HK-2 (cell line): ENCODE measurements around the gene ALDH4A1.

Experiments used
- DNase-seq: peaks from one replicate; pipeline ENCODE4 v3.0.0-alpha.2; 2018; ENCODE audit not compliant: unreplicated experiment

ALDH4A1 gene

DNA sequence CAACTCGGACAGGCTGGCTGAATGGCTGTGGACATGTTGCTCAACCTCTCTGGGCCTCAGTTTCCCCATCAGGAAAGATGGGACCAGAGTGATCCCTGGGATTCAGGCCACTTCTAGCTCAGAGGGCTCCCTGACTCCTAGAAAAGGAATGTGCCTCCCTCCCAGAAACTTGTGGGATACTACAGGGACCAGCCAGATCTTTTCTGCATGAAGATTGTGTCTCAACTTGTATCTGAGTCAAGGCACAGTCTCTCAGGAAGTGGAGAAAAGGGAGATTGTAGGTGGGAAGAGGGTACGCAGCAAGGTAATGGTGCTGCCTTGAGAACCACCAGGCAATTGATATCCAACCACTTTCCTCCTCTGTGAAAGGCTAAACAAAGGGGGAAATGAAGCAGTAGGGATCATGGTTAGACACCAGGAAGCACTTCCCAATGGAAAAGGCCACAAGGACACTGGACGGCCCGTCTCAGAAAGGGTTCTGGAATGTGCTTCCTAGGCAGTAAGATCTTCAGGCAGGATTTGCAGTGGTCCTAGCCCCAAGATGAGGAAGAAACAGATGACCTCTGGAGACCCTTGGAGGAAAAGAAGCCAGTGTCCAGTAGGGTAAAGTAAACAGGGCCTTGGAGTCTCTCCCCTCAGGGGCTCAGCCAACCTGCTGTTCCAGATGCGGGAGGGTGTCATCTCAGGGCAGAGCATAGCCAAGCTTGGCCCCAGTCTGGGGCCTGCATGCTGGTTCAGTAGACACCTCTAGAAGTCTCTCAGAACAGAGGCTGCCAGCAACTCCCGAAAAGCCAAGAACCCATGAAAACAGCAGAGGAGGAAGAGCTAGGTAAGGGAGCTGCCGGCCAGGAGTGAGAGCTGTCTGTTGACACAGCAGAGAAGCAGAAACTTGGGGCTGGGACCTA, 37.3 kb upstream of the ALDH4A1 start:
- DNase-seq, result no peak

DNA sequence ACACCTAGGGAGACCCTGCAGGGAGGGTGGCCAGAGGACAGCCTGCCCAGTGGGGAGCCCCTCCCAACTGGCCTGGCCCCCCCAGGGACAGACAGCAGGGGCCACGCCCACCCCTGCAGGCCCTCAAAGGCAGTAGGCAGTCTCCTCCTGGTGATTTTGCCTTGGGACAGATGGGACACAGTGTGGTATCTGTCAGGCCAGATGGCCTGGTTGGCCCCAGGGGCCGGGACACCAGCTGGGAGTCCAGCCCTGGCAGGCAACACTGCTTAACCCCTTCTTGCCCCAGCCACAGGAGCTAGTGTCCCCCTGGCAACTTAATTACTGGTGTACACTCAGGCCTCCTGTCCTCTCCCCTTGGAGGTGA, 36.3 kb upstream of the ALDH4A1 start:
- DNase-seq, result no peak

DNA sequence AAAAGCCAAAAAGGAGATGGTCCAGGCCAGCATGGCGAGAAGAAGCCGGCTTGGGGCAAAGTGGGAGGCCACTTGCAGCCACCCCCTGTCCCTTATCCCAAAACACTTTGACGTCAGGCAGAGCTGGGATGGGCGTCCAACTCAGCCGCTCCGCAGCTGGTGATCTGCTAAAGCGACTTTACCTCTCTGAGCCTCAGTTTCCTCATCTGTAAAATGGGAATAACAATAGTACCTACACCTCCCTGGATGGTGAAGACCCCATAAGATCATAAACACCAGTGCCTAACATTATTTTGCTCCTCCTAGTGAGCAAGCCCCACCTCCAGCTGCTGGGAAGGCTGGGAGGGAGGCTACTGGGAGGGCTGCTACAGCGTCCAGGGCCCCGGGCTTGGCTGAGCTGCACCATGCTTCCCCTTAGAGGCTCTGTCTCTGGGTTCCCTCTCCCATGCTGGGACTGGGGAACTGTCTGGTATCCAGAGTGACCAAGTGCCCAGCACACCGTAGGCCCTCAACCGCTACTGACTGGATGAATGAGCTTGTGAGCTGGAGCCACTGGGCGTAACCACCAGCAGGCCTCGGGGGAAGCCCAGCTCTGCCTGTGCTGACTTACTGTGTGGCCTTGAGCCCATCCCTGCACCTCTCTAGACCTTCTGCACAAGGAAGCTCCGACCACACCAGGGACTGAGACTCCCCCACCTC, 35.8 kb upstream of the ALDH4A1 start:
- peak; percentile 69 for DNase-seq

DNA sequence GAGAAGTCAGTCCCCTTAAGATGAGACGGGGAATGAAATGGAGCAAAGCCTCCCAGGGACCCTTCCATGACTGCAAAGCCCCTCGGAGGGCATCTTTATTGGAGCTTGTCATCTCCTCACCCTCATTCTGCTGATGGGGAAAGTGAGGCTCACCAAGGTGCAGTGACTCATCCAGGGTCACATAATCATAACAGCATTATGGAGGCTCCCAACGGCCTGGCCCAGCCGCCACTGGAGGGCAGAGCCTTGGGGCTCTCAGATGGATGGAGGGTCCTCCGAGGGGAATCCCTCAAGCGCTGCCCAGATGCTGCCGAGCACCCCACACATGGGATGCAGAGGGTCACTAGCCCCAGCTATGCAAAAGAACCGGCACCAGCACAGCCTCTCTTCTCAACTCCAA, 35.2 kb upstream of the ALDH4A1 start:
- no peak for DNase-seq

DNA sequence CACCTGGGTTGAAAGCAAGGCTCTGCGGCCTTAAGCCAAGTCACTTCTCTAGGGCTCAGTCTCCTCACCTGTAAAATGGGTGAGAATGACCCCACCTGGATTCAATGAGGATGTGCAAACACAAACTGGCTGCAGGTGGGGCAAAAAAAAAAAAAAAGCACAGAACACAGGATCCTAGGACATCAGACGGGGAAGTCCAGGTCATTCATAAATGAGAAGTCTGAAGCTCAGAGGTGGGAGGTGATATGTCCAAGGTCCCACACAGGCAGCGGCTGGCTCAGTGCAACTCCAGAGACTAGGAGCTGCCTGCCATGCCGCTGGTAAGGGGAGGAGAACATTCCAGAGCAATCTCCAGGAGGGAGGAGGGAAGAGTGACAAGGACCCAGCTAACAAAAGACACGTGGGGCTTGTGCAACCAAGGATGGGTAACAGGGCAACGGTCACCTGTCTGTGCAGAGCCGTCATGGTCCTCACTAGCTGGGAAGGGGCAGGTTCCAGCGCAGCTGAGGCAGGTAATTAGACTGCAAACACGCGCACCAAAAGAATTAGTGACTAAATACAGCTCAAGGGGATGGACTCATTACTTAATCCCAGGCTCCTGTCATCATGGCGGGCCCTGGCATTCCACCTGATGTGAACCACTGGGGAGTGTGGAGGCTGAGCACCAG, 34.6 kb upstream of the ALDH4A1 start:
- no peak for DNase-seq

DNA sequence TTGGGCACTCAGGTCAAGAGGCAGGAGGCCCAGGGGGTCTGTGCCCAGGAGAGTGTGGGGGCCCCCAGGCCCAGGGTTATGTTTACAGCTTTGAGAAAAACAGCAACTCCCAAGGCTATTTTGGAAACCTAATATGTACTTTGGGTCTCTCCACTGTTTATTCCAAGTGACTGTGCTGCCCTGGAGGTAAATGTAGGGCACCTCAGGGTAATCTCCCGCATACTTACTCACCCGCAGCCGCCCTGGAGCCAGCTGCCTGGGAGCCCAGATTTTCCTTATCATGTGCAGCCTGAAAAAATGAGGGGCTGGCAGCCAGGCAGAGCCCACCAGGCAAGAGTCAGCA, 34.1 kb upstream of the ALDH4A1 start:
- DNase-seq, result no peak

DNA sequence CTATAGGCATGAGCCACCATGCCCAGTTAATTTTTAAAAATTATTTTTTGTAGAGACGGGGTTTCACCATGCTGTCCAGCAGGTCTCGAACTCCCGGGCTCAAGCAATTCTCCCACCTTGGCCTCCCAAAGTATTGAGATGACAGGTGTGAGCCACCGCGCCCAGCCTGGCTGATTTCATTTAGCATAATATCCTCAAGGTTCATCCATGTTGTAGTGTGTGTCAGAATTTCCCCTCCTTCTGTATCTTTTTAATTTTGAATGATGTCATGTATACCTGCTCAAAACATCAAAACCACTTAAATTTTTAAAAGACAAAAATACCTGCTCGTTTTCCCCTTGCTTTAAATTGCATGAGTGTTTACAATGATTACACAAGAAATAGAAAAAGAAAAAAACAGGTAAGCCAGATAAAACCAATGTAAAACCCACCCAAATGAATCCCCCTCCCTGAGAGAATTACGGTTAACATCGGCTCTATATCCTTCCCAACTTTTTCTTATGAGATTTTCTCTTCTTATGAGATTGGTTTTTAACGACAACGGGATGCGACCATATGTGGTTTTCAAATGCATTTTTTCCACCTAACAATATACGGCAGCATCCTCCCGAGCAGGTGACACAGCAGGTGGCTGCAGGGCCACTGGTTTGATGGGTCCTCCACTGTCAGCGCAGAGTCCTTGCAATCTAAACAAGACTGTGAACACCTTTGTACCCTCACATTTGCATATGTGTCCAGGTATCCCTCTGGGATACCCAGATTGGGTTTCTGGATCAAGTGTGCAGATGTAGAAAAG, 32.0 kb upstream of the ALDH4A1 start:
- DNase-seq, result no peak

DNA sequence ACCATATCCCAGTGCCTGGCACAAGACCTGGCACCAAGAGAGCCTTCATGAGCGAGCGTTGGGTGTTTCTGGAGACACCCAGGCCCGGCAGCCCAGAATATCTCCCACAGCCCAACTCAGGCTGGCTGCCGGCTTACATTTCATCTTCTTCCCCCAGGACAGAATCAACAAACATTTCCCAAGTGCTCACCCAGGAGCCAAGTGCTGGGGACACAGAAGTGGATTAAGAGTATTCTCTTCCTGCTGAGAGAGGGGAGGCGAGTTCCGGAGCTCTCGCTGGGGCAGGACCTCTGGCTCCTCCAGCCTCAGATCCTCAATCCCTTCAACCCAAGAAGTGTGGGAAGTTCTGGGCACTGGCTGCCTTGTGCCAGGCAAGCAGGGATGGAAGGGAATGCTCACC, 30.5 kb upstream of the ALDH4A1 start:
- no peak for DNase-seq

DNA sequence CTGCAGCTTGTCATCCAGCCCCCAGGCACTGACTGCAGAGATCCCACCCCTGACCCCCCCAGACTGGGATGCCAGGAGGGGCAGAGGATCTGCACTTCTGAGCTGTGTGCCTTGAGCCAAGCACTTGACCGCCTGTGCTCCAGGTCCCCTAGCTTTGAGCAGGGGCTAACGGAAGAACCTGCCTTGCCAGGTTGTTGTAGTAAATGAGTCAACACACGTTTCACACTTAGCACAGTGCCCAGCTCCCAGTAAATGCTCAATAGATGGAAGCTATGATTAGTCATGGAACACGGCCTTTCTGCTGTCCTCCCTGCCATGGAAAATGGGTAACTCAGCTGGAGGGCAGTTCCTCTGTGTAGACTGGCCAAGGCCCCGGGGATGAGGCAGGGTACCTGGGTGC, 30.0 kb upstream of the ALDH4A1 start:
- peak; percentile 53 for DNase-seq

DNA sequence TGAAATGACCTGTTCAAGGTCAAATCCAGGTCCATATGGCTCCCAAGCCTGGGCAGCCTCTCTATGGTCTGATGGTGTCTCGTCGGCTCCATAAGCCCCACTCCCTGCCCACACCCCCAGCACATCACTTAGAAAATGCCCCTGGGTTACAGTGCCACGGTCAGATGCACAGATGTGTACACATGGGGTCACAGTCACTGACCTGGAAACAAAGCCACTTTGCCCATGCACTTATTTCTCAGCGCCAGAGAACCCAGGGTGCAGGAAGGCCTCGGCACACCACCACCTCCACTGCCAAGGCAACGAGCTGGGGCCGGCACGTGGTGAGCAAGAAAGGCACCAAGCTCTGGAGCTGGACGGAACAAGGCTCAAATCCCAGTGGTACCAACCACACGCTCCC, 29.4 kb upstream of the ALDH4A1 start:
- DNase-seq, result no peak

DNA sequence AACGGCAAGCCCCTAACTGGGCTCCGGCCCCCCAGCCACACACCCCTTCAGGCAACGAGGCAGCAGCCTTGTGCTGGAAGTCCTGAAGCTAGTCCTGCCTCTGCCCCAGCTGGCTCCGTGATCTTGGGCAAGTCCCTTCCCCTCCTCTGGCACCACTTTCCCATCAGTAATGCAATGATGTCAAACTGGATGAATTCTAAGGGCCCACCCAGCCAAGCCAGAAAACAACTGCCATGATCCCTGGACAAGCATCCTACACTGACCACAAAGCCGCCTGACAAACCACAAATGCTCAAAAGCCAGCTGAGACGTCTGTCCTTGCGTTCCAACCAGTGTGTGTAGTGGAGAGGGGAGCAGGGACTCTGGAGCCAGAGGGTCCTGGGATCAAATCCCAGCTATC, 27.3 kb upstream of the ALDH4A1 start:
- peak; percentile 64 for DNase-seq

DNA sequence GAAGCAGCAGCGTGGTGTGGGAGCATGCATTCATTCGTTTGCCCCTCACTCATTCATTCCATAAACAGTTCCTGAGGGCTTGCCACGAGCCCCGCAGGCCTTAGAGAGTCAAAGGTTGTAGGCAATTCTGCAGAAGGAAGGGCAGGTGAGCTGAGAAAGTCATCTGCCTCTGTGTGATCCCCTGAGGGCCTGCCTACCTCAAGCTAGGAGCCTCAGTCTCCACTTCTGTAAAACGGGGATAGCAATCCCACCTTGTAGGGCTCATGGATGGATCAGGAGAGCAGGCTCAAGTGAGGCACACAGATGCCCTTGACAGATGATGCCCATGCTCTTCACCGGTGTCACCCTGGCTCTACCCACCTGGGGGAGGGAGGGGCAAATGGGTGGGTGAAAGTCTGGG, 26.6 kb upstream of the ALDH4A1 start:
- DNase-seq, result no peak

DNA sequence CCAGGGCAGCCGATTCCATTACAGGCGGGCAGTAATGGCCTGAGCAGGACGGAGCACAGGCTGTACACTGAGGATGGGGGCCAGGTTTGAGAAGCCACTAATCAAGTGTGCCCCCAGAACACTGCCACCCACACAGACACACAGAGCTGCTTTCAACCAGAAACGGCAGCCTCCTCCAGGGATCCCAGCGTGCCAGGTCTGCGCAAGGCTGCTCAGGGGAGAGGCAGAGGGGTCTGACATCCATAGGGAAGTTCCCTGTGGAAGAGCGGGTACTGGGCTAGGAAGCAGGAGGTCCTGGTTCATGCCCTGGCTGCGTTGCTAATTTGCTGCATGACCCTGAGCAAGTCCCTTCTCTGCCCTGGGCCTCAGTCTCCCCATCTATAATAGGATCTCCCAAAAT, 26.1 kb upstream of the ALDH4A1 start:
- no peak for DNase-seq

DNA sequence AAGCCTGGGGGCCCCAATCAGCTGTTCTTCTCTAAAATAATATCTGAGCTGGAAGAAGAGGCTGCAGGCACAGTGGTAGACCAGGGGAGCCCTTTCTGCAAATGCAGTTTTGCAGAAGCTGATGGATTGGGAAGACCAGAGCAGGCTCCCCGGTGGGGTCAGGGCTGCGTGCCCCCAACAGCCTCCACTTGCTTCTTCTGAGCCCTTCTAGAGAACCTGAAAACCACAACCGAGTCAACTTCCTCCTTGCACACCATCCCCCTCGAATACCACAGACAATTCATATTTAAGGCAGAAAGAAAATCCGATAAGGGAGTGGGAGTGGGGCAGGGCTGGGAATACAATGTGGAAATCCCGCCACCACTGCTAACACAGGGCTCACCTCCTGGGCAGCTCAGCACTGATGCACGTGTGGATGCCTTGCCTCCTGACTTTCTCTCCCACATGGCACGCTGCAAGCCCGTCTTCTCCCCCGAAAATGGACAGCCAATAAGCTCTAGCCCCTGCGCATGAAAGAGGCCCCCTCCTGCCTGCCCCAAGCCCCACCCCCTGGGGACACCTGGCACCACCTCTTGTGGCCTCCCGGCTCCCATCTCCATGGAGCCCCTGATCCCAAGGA, 25.4 kb upstream of the ALDH4A1 start:
- DNase-seq, result peak; percentile 43

DNA sequence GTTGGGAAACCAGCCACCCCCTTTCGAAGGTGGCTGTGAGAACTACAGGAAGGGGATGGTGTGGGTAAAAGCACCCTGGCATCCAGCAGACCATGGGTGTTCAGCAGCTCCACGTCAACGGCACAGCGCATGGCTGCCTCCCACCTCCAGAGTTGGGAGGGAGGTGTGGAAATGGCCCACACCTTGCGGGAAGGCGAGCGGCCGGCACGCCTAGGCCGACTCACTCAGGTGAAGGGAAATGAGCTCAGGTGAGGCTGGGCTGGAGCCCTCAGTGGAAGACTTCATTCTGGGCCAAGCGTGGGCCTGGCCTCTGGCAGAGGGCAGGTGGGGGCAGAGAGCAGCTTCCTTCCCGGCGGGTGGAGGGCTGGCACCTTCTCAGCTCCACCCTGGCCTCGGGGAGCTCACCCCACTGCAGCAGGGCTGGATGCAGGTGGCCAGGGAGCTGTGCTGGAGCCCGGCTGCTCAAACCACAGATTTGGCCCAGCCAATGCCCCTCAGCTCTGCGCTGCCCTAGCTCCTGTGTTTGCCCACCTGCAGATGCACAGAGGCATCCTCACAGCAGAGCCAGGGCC, 24.8 kb upstream of the ALDH4A1 start:
- DNase-seq, result peak; percentile 44

DNA sequence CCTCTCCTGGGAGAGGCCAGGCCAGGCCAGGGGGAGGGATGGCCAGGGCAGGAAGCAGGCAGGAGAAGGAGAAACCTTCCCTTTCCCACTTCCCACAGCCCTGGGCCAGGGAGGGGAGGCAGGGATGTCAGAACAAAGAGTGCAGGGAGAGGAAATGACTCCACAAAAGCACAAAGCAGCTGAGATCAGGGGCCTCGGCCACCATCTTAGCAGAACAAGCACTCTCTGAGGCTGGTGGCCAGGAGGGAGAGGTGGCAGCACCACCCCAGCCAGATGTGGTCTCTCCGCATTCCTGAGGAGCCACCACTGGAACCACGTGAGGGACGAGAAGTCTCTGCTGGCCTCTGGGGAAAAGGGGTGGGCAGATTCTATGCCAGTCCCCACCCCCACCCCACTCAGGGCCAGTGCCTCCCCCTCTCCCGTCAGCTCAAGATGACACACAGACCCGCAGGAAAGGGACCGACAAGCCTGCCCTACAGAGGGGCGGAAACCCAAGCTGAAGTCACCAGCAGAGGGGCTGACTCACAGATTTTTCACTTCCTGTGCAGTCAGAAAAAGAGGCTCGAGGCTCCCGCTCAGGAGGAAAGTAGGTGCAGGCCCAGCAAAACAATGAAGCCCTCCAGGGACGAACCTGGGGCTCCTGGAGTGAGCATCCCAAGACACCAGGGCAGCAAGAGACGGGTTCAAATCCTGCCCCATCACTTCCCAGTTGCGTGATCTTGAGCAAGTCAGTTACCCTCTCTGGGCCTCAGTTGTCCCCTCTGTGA, 24.1 kb upstream of the ALDH4A1 start:
- peak; percentile 93 for DNase-seq

DNA sequence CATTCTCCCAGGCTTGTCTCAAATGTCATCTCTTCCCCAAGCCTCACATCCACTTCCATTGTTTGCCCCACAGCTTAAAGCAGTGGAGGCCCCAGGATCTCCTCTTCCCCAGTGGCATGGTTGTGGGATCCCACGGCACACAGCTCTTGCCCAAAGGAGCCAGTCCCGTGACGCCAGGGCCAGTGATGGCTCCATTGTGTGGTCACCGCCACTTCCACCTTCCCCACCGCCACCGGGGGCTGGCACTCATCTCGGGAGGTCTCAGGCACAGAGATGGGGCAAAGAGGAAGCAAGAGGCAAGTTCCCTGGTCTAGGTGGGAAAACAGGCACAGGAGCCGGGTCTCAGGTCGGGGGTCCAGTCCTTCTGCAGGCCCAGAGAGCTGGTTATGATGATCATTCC, 22.9 kb upstream of the ALDH4A1 start:
- DNase-seq, result no peak

DNA sequence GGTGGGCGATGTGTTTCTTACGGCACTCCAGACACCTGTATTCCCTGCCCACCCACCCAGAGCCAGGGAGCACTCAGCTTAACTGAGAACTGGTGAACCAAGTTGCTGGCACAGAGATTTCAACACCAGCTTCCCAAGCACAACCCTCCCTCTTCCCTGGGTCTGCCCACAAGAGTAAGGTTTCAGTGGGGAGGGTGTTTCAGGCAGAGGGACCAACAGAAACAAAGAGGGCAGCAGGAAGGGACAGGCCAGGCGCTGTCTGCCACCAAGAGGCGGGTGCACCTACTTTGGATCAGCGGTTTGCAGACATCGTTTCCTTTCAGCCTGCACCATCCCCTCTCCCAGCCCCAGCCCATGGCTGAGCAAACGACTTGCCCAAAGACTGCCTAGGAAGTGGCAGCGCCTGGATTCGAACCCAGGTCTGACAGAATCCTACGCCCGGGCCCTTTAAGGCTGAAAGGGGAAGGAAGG, 21.9 kb upstream of the ALDH4A1 start:
- DNase-seq, result no peak

DNA sequence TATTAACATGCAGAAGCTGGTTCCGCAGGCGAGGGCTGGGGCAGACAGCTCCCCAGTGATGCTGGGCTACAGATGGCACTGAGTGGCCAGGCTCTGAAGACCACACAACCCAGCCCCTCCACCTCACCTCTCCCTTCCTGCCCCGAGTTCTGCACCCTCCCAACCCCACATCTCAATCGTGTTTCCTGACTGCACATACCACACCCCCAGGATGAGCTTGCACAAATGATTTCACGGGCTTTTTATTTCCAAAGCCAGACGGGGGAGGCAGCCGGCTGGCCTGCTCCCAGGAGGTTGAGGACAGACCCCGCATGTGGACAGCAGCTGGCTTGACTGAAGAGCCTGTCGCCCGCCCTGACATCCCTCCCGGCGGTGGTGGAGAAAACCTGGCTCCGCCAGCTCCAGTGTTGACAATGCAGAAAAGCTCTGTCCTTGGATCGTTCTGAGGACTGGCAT, 21.4 kb upstream of the ALDH4A1 start:
- no peak for DNase-seq
